Stomach (tissue), 9 donors: ENCODE data around the gene LEFTY1. TPM values are rescaled to one million over a fixed set of nuclear protein-coding genes. Genes with fewer than 3 reads are reported as not detected.

ENCODE experiments used
- DNase-seq, 2 donors: peaks; one replicate each; pipeline versions ENCODE4 v3.0.0 to v3.0.0-alpha.2; 2013 to 2019
- H3K27ac ChIP-seq, 5 donors: fragments of 200-600 bp in 4 of 5; sonication (generic) in 4 of 5; one replicate each; pipeline ENCODE4 v1.5.1; 2013 to 2019; ENCODE audit warnings: mild to moderate bottlenecking in 1 of 5, moderate library complexity in 1 of 5
- H3K27me3 ChIP-seq, 3 donors: fragments of 200-600 bp; sonication (generic); one replicate each; pipeline ENCODE4 v1.5.1; 2017 to 2019; ENCODE audit warnings: mixed run types in 1 of 3
- H3K36me3 ChIP-seq, 4 donors: fragments of 200-600 bp; sonication (generic); 1 replicate in 3 of 4; 2 replicates in 1 of 4; pipeline ENCODE4 v1.5.1; 2016 to 2019
- H3K4me1 ChIP-seq, 4 donors: fragments of 200-600 bp; sonication (generic); one replicate each; pipeline ENCODE4 v1.5.1; 2016 to 2019
- H3K4me3 ChIP-seq, 4 donors: fragments of 200-600 bp; sonication (generic) in 3 of 4; one replicate each; pipeline ENCODE4 v1.5.1; 2016 to 2019; ENCODE audit warnings: mild to moderate bottlenecking in 1 of 4
- H3K9me3 ChIP-seq, 4 donors: fragments of 200-600 bp; sonication (generic); one replicate each; pipeline ENCODE4 v1.5.1; 2016 to 2019
- EP300 ChIP-seq: sonication (generic); formaldehyde crosslinking; IDR thresholded peaks from one replicate; pipeline ENCODE4 v1.6.1; 2017; ENCODE audit warnings: antibody characterized with exemption
- POLR2A ChIP-seq, 4 donors: fragments of 450-650 bp; IDR thresholded peaks; one replicate each; pipeline ENCODE4 v1.6.1; 2016; ENCODE audit warnings: antibody characterized with exemption in 4 of 4, control low read depth in 2 of 4, mild to moderate bottlenecking in 1 of 4, moderate library complexity in 1 of 4
- POLR2AphosphoS5 ChIP-seq, 3 donors: sonication (generic); formaldehyde crosslinking; IDR thresholded peaks; one replicate each; pipeline ENCODE4 v1.6.1; 2016; ENCODE audit warnings: antibody characterized with exemption in 3 of 3
- WGBS, 5 donors: extraction: QIAGEN DNeasy Blood & Tissue Kit in 3 of 5; methylation state at CpG; one replicate each; pipeline versions ENCODE4 v1.1.5 to v1.1.7; 2013 to 2018; 5-methylcytosine and 5-hydroxymethylcytosine counted together
- intact Hi-C: fragments of 100-400 bp; cut with DNase I; formaldehyde crosslinking; loops from one replicate; pipeline ENCODE4 v1.15.1; 2023; ENCODE audit warnings: low total_unique reads
- polyA plus RNA-seq, 3 donors: library from polyadenylated mRNA; stranded (reverse); fragments of 200-250 nt; gene quantifications; one replicate each; pipeline ENCODE4 v1.2.3, GENCODE V29; 2013
- total RNA-seq, 5 donors: library from RNA; depleted of rRNA; stranded (reverse); fragments of >200 nt; gene quantifications; one replicate each; pipeline versions ENCODE4 v1.1.0 to v1.2.3, GENCODE V29; 2014 to 2016
- TF ChIP-seq, protein P1 (sequence below), 7 experiments: fragments of 450-650 bp in 4 of 7; fragments of 200-600 bp in 3 of 7; sonication (generic) in 3 of 7; IDR thresholded peaks; one replicate each; pipeline ENCODE4 v1.5.1; 2016 to 2019; ENCODE audit warnings: antibody characterized with exemption in 7 of 7, control low read depth in 2 of 7, mild to moderate bottlenecking in 1 of 7
- donor health status: healthy with polysubstance abuse.
- donor health status: Bipolar disorder and iron deficiency.
- donor health status: healthy.

The LEFTY1 gene
- total and polyA plus RNA-seq, 8 donors: 0.37 to 499 (median 0.61) TPM; not detected in 3

DNA sequence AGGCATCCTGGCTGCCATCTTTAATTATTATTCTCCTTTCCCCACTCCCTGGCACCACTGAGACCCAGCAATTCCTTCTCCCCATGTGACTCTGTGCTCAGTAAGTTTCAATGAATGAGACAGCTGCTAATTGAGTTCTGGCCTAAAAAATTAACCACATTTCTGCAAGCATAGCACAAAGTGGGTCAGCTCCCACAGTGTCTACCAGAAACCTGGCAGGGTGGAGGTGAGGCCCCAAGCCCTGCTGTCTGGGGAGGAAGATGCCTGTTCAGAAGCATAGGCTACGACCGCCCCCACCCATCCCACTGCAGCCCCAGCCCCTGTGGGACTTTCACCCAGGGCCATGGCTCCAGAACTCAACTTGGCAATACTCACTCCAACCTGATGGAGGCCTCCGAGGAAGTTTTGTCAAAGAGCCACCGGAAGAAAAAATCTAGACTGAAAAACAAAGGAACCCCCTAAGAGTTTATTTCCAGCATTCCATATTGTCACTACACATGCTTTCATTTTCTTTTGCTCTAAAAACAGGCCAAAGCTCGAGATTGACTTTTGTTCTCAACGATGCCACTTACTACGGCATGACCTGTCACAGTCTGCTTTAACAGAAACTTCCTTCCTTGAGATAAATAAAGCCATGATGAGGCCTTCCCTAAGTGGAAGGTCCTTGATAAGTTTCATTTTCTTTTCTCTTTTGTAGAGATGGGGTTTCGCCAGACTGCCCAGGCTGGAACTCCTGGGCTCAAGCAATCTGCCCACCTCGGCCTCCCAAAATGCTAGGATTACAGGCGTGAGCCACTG, 33.2 kb downstream of the LEFTY1 start:
- peak overlapping the region in 1 of 5 donors; percentile 55 for H3K27ac ChIP-seq
- intact Hi-C loops: no loop called here

DNA sequence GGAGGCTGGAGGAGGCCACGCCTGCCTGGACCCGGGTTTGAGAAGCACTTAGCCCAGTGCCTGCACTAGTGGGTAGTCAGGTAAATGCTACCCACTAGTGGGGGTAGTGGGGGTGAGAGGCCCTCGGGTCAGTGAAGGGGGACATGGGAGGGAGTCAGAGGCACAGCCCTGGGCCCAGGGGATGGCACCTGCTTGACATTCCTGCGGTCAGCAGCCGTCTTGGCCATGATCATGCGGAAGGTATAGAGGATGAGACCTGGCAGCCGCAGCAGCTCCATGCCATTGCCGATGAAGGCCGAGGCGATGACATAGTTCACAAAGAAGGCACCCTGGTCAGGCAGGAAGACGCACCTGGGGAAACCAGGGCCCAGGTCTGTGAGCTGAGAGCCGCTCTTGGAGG, 35.5 kb downstream of the LEFTY1 start:
- DNase-seq: no peak
- peaks cover 49 to 99% (median 93%) of the 10 kb centered on the region in 4 donors for H3K36me3 ChIP-seq
- intact Hi-C loops: no loop called here
- WGBS, 5 donors: 92 to 97% (median 93%) methylated on average over 10 to 12 of the region's 12 CpGs
- H3K27me3 ChIP-seq: no peaks in the 10 kb centered on the region
- TF ChIP-seq EP300: no peak
- TF ChIP-seq, protein P1, sequence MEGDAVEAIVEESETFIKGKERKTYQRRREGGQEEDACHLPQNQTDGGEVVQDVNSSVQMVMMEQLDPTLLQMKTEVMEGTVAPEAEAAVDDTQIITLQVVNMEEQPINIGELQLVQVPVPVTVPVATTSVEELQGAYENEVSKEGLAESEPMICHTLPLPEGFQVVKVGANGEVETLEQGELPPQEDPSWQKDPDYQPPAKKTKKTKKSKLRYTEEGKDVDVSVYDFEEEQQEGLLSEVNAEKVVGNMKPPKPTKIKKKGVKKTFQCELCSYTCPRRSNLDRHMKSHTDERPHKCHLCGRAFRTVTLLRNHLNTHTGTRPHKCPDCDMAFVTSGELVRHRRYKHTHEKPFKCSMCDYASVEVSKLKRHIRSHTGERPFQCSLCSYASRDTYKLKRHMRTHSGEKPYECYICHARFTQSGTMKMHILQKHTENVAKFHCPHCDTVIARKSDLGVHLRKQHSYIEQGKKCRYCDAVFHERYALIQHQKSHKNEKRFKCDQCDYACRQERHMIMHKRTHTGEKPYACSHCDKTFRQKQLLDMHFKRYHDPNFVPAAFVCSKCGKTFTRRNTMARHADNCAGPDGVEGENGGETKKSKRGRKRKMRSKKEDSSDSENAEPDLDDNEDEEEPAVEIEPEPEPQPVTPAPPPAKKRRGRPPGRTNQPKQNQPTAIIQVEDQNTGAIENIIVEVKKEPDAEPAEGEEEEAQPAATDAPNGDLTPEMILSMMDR (IDR thresholded peaks at IDR 0.05): no peak
- TF ChIP-seq POLR2A (IDR thresholded peaks at IDR 0.05): no peak
- TF ChIP-seq POLR2AphosphoS5 (IDR thresholded peaks at IDR 0.05): no peak
- H3K4me1 ChIP-seq: peaks cover 4 to 31% (median 19%) of the 10 kb centered on the region in 4 donors
- no peaks in the 10 kb centered on the region for H3K9me3 ChIP-seq
- H3K27ac ChIP-seq: no peak overlapping the region
- no peak overlapping the region for H3K4me3 ChIP-seq

More for the DNA sequence above, 33.2 kb downstream of the LEFTY1 start:
- H3K36me3 ChIP-seq: peaks cover 56 to 99% (median 94%) of the 10 kb centered on the region in 4 donors
- H3K27me3 ChIP-seq: no peaks in the 10 kb centered on the region
- no peak for DNase-seq
- H3K4me3 ChIP-seq: no peak overlapping the region
- no peak for TF ChIP-seq POLR2A (IDR thresholded peaks at IDR 0.05)
- TF ChIP-seq EP300: no peak
- TF ChIP-seq, protein P1 (IDR thresholded peaks at IDR 0.05): no peak
- no peak for TF ChIP-seq POLR2AphosphoS5 (IDR thresholded peaks at IDR 0.05)
- WGBS, 5 donors: 75 to 84% (median 81%) methylated on average over 10 of the region's 10 CpGs
- H3K9me3 ChIP-seq: no peaks in the 10 kb centered on the region
- H3K4me1 ChIP-seq: peaks cover 0 to 16% (median 7%) of the 10 kb centered on the region in 4 donors

DNA sequence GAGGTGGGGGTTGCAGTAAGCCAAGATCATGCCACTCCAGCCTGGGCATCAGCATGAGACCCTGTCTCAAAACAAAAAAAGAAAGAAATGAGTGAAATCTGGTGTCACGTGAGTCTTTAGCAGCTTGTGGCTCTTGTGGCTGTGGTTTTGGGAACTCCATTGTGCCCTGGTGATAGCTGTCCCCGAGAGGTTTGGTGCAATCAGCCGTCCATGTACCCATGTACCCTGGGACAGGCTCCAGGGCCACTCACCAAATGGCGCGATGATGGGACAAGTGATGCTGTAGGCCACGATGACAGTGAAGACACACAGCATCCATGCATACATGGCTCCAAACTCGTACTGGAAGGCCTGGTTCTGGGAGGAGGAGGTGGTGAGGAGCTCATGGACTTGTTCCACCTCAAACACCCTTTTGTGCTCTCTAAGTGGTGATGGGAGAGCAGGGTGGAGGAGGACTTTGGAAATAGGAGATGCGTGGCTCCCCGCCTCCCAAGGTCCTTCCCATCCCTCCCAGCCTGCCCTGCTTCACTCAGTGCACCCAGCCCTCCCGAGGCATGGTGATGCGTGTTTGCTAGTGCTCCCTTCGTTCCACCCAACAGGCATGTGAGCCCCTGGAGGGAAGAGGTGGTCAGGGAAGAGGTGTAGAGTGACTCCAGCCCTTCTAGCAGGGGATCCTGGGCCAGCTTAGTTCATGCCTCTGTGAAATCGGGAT, 36.4 kb downstream of the LEFTY1 start:
- no peaks in the 10 kb centered on the region for H3K27me3 ChIP-seq
- H3K36me3 ChIP-seq: peaks cover 54 to 100% (median 97%) of the 10 kb centered on the region in 4 donors
- H3K27ac ChIP-seq: no peak overlapping the region
- H3K4me3 ChIP-seq: no peak overlapping the region
- H3K9me3 ChIP-seq: no peaks in the 10 kb centered on the region
- H3K4me1 ChIP-seq: peaks cover 13 to 36% (median 26%) of the 10 kb centered on the region in 4 donors
- intact Hi-C loops: no loop called here
- DNase-seq: no peak
- 91 to 93% (median 92%) methylated on average over 13 of the region's 13 CpGs for WGBS, 5 donors
- TF ChIP-seq EP300 (no peak), POLR2A (IDR thresholded peaks at IDR 0.05) (no peak), POLR2AphosphoS5 (IDR thresholded peaks at IDR 0.05) (no peak)
- TF ChIP-seq, protein P1 (IDR thresholded peaks at IDR 0.05): no peak

DNA sequence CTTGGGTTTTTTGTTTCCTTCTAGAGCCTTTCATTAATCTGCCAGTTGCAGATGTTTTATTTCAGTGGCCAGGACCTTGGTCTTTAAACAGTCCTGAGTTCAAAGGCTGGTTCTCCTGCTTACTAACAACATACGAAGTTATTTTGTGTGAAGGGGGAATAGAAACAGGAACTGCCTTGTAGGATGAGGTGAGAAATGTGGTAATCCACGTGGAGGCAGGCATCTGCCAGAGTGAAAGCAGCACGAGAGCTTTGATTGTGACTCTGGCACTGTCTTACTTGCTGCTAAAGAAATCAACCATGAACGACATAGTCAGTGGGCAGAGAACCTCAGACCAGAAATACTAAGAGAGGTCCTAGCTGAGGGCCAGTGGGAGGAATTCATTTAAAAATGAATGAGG, 37.1 kb downstream of the LEFTY1 start:
- Histone ChIP-seq H3K9me3 (no peaks in the 10 kb centered on the region), H3K36me3 (peaks cover 58 to 100% (median 98%) of the 10 kb centered on the region in 4 donors), H3K27me3 (no peaks in the 10 kb centered on the region), H3K4me1 (peaks cover 19 to 44% (median 29%) of the 10 kb centered on the region in 4 donors), H3K27ac (peak overlapping the region in 3 of 5 donors; percentile 4 to 43 (median 5)), H3K4me3 (no peak overlapping the region)
- no peak for DNase-seq
- 43 to 72% (median 60%) methylated on average over 4 of the region's 4 CpGs for WGBS, 5 donors
- intact Hi-C loops: no loop called here
- no peak for TF ChIP-seq POLR2AphosphoS5 (IDR thresholded peaks at IDR 0.05)
- no peak for TF ChIP-seq POLR2A (IDR thresholded peaks at IDR 0.05)
- TF ChIP-seq, protein P1 (IDR thresholded peaks at IDR 0.05): no peak
- no peak for TF ChIP-seq EP300
